Gastroesophageal sphincter (tissue), 4 donors: Measurements from ENCODE around the gene TARS1. TPM values are rescaled to one million over a fixed set of nuclear protein-coding genes. Genes with fewer than 3 reads are reported as not detected.

Source experiments
- ATAC-seq: fragments of 150-250 bp; one replicate; pipeline ENCODE4 v1.9.1; 2016; ENCODE audit warnings: mild to moderate bottlenecking, moderate library complexity
- H3K27ac ChIP-seq, 4 donors: fragments of 200-600 bp; sonication (generic) in 3 of 4; 1 replicate in 3 of 4; 2 replicates in 1 of 4; pipeline ENCODE4 v1.5.1; 2016 to 2019
- H3K27me3 ChIP-seq: fragments of 200-600 bp; sonication (generic); one replicate; pipeline ENCODE4 v1.5.1; 2019
- H3K36me3 ChIP-seq, 2 donors: fragments of 200-600 bp; sonication (generic); one replicate each; pipeline ENCODE4 v1.5.1; 2019; ENCODE audit warnings: control low read depth in 1 of 2
- H3K4me1 ChIP-seq, 3 donors: fragments of 200-600 bp; sonication (generic); 1 replicate in 2 of 3; 2 replicates in 1 of 3; pipeline ENCODE4 v1.5.1; 2016 to 2019; ENCODE audit warnings: control low read depth in 2 of 3
- H3K4me3 ChIP-seq, 2 donors: fragments of 200-600 bp; sonication (generic); one replicate each; pipeline ENCODE4 v1.5.1; 2019; ENCODE audit warnings: mild to moderate bottlenecking in 1 of 2, moderate library complexity in 1 of 2
- H3K9me3 ChIP-seq, 3 donors: fragments of 200-600 bp; sonication (generic); one replicate each; pipeline ENCODE4 v1.5.1; 2017 to 2019; ENCODE audit warnings: control low read depth in 2 of 3
- CTCF ChIP-seq, 4 experiments: fragments of 200-600 bp in 2 of 4; fragments of 450-650 bp in 2 of 4; sonication (generic) in 1 of 4; IDR thresholded peaks; one replicate each; pipeline ENCODE4 v1.5.1; 2017 to 2019; ENCODE audit warnings: antibody characterized with exemption in 4 of 4, mild to moderate bottlenecking in 2 of 4, moderate library complexity in 2 of 4
- EP300 ChIP-seq: sonication (generic); formaldehyde crosslinking; IDR thresholded peaks from one replicate; pipeline ENCODE4 v1.6.1; 2017; ENCODE audit warnings: antibody characterized with exemption, mild to moderate bottlenecking
- POLR2A ChIP-seq, 2 donors: fragments of 450-650 bp; IDR thresholded peaks; one replicate each; pipeline ENCODE4 v1.6.1; 2017; ENCODE audit warnings: antibody characterized with exemption in 2 of 2, mild to moderate bottlenecking in 2 of 2, moderate library complexity in 1 of 2
- POLR2AphosphoS5 ChIP-seq: sonication (generic); formaldehyde crosslinking; IDR thresholded peaks from one replicate; pipeline ENCODE4 v1.6.1; 2017; ENCODE audit warnings: antibody characterized with exemption
- WGBS, 2 donors: methylation state at CpG; one replicate each; pipeline ENCODE4 v1.1.5; 2018; ENCODE audit warnings: low coverage in 1 of 2; 5-methylcytosine and 5-hydroxymethylcytosine counted together
- total RNA-seq, 4 donors: library from RNA; depleted of rRNA; stranded (reverse); fragments of >200 nt; gene quantifications; one replicate each; pipeline ENCODE4 v1.1.0, GENCODE V29; 2016

The TARS1 gene
- total RNA-seq, 4 donors from 2014 or later = 79.9 to 118 (median 86.7) TPM

- 90 to 100% methylated on average over 3 of the region's 3 CpGs for WGBS, 2 donors
- ATAC-seq = no peak
Observed at GRCh38 chr5:33465120-33465519, 24.4 kb downstream of the TARS1 start.

GRCh38 chr5:33468775-33469435, 28.1 kb downstream of the TARS1 start:
- Histone ChIP-seq H3K36me3 (peaks cover 0 to 94% of the 10 kb centered on the region in 2 donors), H3K27me3 (no peaks in the 10 kb centered on the region)
- WGBS, 2 donors = 76% methylated on average over 6 of the region's 9 CpGs; no CpG with 5 or more reads in 1 of the 2 donors

More at GRCh38 chr5:33465120-33465519, 24.4 kb downstream of the TARS1 start:
- H3K4me3 ChIP-seq = no peak overlapping the region
- TF ChIP-seq EP300 = no peak
- no peak for TF ChIP-seq POLR2AphosphoS5
- no peak for TF ChIP-seq CTCF (IDR thresholded peaks at IDR 0.05)
- TF ChIP-seq POLR2A (IDR thresholded peaks at IDR 0.05) = no peak
- no peaks in the 10 kb centered on the region for H3K9me3 ChIP-seq
- no peaks in the 10 kb centered on the region for H3K27me3 ChIP-seq
- H3K4me1 ChIP-seq = no peaks in the 10 kb centered on the region
- no peak overlapping the region for H3K27ac ChIP-seq
- peaks cover 10 to 98% of the 10 kb centered on the region in 2 donors for H3K36me3 ChIP-seq

GRCh38 chr5:33470544-33470943, 29.8 kb downstream of the TARS1 start:
- Histone ChIP-seq H3K27ac (no peak overlapping the region), H3K27me3 (no peaks in the 10 kb centered on the region), H3K9me3 (no peaks in the 10 kb centered on the region), H3K4me3 (no peak overlapping the region), H3K36me3 (peaks cover 0 to 94% of the 10 kb centered on the region in 2 donors), H3K4me1 (no peaks in the 10 kb centered on the region)
- no peak for ATAC-seq
- WGBS, 2 donors = 44 to 89% methylated on average over 3 of the region's 3 CpGs
- TF ChIP-seq POLR2AphosphoS5 (no peak), CTCF (IDR thresholded peaks at IDR 0.05) (peak in 2 of 4 experiments; percentile 40 to 42)

More at GRCh38 chr5:33468775-33469435, 28.1 kb downstream of the TARS1 start:
- Histone ChIP-seq H3K9me3 (no peaks in the 10 kb centered on the region), H3K4me3 (no peak overlapping the region), H3K27ac (no peak overlapping the region), H3K4me1 (no peaks in the 10 kb centered on the region)
- TF ChIP-seq EP300 (no peak), POLR2AphosphoS5 (no peak), CTCF (IDR thresholded peaks at IDR 0.05) (no peak), POLR2A (IDR thresholded peaks at IDR 0.05) (no peak)
- no peak for ATAC-seq

GRCh38 chr5:33472805-33473409, 32.1 kb downstream of the TARS1 start:
- no peak for ATAC-seq
- Histone ChIP-seq H3K4me3 (no peak overlapping the region), H3K36me3 (peaks cover 0 to 94% of the 10 kb centered on the region in 2 donors), H3K9me3 (no peaks in the 10 kb centered on the region), H3K27me3 (no peaks in the 10 kb centered on the region), H3K4me1 (no peaks in the 10 kb centered on the region), H3K27ac (no peak overlapping the region)
- WGBS, 2 donors = 44 to 61% methylated on average over 2 of the region's 2 CpGs
- no peak for TF ChIP-seq CTCF (IDR thresholded peaks at IDR 0.05)
- TF ChIP-seq EP300 = no peak
- no peak for TF ChIP-seq POLR2AphosphoS5
- no peak for TF ChIP-seq POLR2A (IDR thresholded peaks at IDR 0.05)

GRCh38 chr5:33474004-33474403, 33.2 kb downstream of the TARS1 start:
- no peaks in the 10 kb centered on the region for H3K4me1 ChIP-seq
- peaks cover 0 to 85% of the 10 kb centered on the region in 2 donors for H3K36me3 ChIP-seq
- ATAC-seq = no peak
- H3K9me3 ChIP-seq = no peaks in the 10 kb centered on the region
- H3K4me3 ChIP-seq = no peak overlapping the region
- no peak overlapping the region for H3K27ac ChIP-seq
- 91 to 95% methylated on average over 1 to 2 of the region's 2 CpGs for WGBS, 2 donors
- no peaks in the 10 kb centered on the region for H3K27me3 ChIP-seq
- TF ChIP-seq CTCF (IDR thresholded peaks at IDR 0.05) (no peak), POLR2A (IDR thresholded peaks at IDR 0.05) (no peak), POLR2AphosphoS5 (no peak), EP300 (no peak)
